ENCODE data around the gene MED27.

The MED27 gene

GRCh38 chr9:131841765-131842318 lies 237.8 kb downstream of the MED27 start:
- H3K36me3 Mint-ChIP-seq, result no peaks in the 10 kb centered on the region
- DNase-seq (ENCODE audit: low spot score in 2 of 2) (no peak), ATAC-seq (ENCODE audit: low read depth) (no peak)
- peaks cover 2% of the 10 kb centered on the region for H3K4me1 Mint-ChIP-seq
- H3K4me3 Mint-ChIP-seq, result no peak overlapping the region
- H3K9me3 Mint-ChIP-seq, result no peaks in the 10 kb centered on the region
- H3K27ac Mint-ChIP-seq, result no peak overlapping the region
- peaks cover 16% of the 10 kb centered on the region for H3K27me3 Mint-ChIP-seq

GRCh38 chr9:131840751-131841702 lies 238.6 kb downstream of the MED27 start:
- H3K27ac Mint-ChIP-seq, result no peak overlapping the region
- H3K4me1 Mint-ChIP-seq, result peaks cover 2% of the 10 kb centered on the region
- H3K9me3 Mint-ChIP-seq, result no peaks in the 10 kb centered on the region
- no peak for ATAC-seq (ENCODE audit: low read depth)
- peaks cover 17% of the 10 kb centered on the region for H3K27me3 Mint-ChIP-seq
- no peak for DNase-seq (ENCODE audit: low spot score in 2 of 2)
- no peaks in the 10 kb centered on the region for H3K36me3 Mint-ChIP-seq
- no peak overlapping the region for H3K4me3 Mint-ChIP-seq

GRCh38 chr9:131840220-131840619 lies 239.4 kb downstream of the MED27 start:
- no peak overlapping the region for H3K27ac Mint-ChIP-seq

GRCh38 chr9:131839281-131840084 lies 240.2 kb downstream of the MED27 start:
- Mint-ChIP-seq H3K27ac (no peak overlapping the region), H3K36me3 (no peaks in the 10 kb centered on the region), H3K4me3 (no peak overlapping the region)

More at GRCh38 chr9:131840220-131840619, 239.4 kb downstream of the MED27 start:
- DNase-seq (ENCODE audit: low spot score in 2 of 2) (no peak), ATAC-seq (ENCODE audit: low read depth) (no peak)
- no peaks in the 10 kb centered on the region for H3K9me3 Mint-ChIP-seq
- H3K36me3 Mint-ChIP-seq, result no peaks in the 10 kb centered on the region
- peaks cover 2% of the 10 kb centered on the region for H3K4me1 Mint-ChIP-seq
- no peak overlapping the region for H3K4me3 Mint-ChIP-seq
- H3K27me3 Mint-ChIP-seq, result peaks cover 19% of the 10 kb centered on the region

GRCh38 chr9:131838530-131839280 lies 241.0 kb downstream of the MED27 start:
- Mint-ChIP-seq H3K27me3 (peaks cover 19% of the 10 kb centered on the region), H3K9me3 (no peaks in the 10 kb centered on the region), H3K36me3 (no peaks in the 10 kb centered on the region), H3K4me3 (no peak overlapping the region), H3K27ac (no peak overlapping the region), H3K4me1 (peaks cover 2% of the 10 kb centered on the region)
- ATAC-seq (ENCODE audit: low read depth) (no peak), DNase-seq (ENCODE audit: low spot score in 2 of 2) (no peak)

More at GRCh38 chr9:131839281-131840084, 240.2 kb downstream of the MED27 start:
- no peaks in the 10 kb centered on the region for H3K9me3 Mint-ChIP-seq
- peaks cover 19% of the 10 kb centered on the region for H3K27me3 Mint-ChIP-seq
- peaks cover 2% of the 10 kb centered on the region for H3K4me1 Mint-ChIP-seq
- DNase-seq (ENCODE audit: low spot score in 2 of 2) (no peak), ATAC-seq (ENCODE audit: low read depth) (no peak)

GRCh38 chr9:131837836-131838235 lies 241.8 kb downstream of the MED27 start:
- peaks cover 14% of the 10 kb centered on the region for H3K27me3 Mint-ChIP-seq
- H3K9me3 Mint-ChIP-seq, result no peaks in the 10 kb centered on the region
- H3K4me3 Mint-ChIP-seq, result no peak overlapping the region
- no peak overlapping the region for H3K27ac Mint-ChIP-seq
- DNase-seq (ENCODE audit: low spot score in 2 of 2) (no peak), ATAC-seq (ENCODE audit: low read depth) (no peak)
- peaks cover 2% of the 10 kb centered on the region for H3K4me1 Mint-ChIP-seq
- H3K36me3 Mint-ChIP-seq, result no peaks in the 10 kb centered on the region

GRCh38 chr9:131837316-131837715 lies 242.4 kb downstream of the MED27 start:
- no peaks in the 10 kb centered on the region for H3K9me3 Mint-ChIP-seq
- H3K27me3 Mint-ChIP-seq, result peaks cover 12% of the 10 kb centered on the region
- no peak overlapping the region for H3K27ac Mint-ChIP-seq
- no peak overlapping the region for H3K4me3 Mint-ChIP-seq
- H3K4me1 Mint-ChIP-seq, result peaks cover 2% of the 10 kb centered on the region
- H3K36me3 Mint-ChIP-seq, result no peaks in the 10 kb centered on the region
- DNase-seq (ENCODE audit: low spot score in 2 of 2), result no peak
- ATAC-seq (ENCODE audit: low read depth), result no peak

GRCh38 chr9:131836607-131837315 lies 242.9 kb downstream of the MED27 start:
- no peak for DNase-seq (ENCODE audit: low spot score in 2 of 2)
- no peak for ATAC-seq (ENCODE audit: low read depth)
- H3K9me3 Mint-ChIP-seq, result no peaks in the 10 kb centered on the region
- no peaks in the 10 kb centered on the region for H3K36me3 Mint-ChIP-seq
- peaks cover 2% of the 10 kb centered on the region for H3K4me1 Mint-ChIP-seq
- peaks cover 12% of the 10 kb centered on the region for H3K27me3 Mint-ChIP-seq
- no peak overlapping the region for H3K27ac Mint-ChIP-seq
- H3K4me3 Mint-ChIP-seq, result no peak overlapping the region

- Mint-ChIP-seq H3K9me3 (no peaks in the 10 kb centered on the region), H3K36me3 (no peaks in the 10 kb centered on the region), H3K27me3 (peaks cover 12% of the 10 kb centered on the region), H3K4me3 (no peak overlapping the region), H3K4me1 (peaks cover 2% of the 10 kb centered on the region), H3K27ac (no peak overlapping the region)
- no peak for ATAC-seq (ENCODE audit: low read depth)
- no peak for DNase-seq (ENCODE audit: low spot score in 2 of 2)
Measured at GRCh38 chr9:131836021-131836420, 243.6 kb downstream of the MED27 start.

GRCh38 chr9:131835151-131835910 lies 244.3 kb downstream of the MED27 start:
- Mint-ChIP-seq H3K36me3 (no peaks in the 10 kb centered on the region), H3K4me3 (no peak overlapping the region), H3K9me3 (no peaks in the 10 kb centered on the region), H3K4me1 (peaks cover 2% of the 10 kb centered on the region), H3K27ac (no peak overlapping the region), H3K27me3 (peaks cover 9% of the 10 kb centered on the region)
- ATAC-seq (ENCODE audit: low read depth) (no peak), DNase-seq (ENCODE audit: low spot score in 2 of 2) (no peak)

GRCh38 chr9:131834721-131835120 lies 244.9 kb downstream of the MED27 start:
- Mint-ChIP-seq H3K27ac (no peak overlapping the region), H3K36me3 (no peaks in the 10 kb centered on the region), H3K4me3 (no peak overlapping the region), H3K4me1 (peaks cover 2% of the 10 kb centered on the region), H3K9me3 (no peaks in the 10 kb centered on the region), H3K27me3 (peaks cover 9% of the 10 kb centered on the region)
- DNase-seq (ENCODE audit: low spot score in 2 of 2) (no peak), ATAC-seq (ENCODE audit: low read depth) (no peak)

- H3K4me3 Mint-ChIP-seq, result no peak overlapping the region
- peaks cover 2% of the 10 kb centered on the region for H3K4me1 Mint-ChIP-seq
- no peaks in the 10 kb centered on the region for H3K9me3 Mint-ChIP-seq
- ATAC-seq (ENCODE audit: low read depth) (no peak), DNase-seq (ENCODE audit: low spot score in 2 of 2) (no peak)
- H3K27me3 Mint-ChIP-seq, result peaks cover 8% of the 10 kb centered on the region
- no peaks in the 10 kb centered on the region for H3K36me3 Mint-ChIP-seq
- no peak overlapping the region for H3K27ac Mint-ChIP-seq
Measured at GRCh38 chr9:131833906-131834305, 245.8 kb downstream of the MED27 start.

Data from memory B cell (primary cell).